HCT116 (cell line): ENCODE measurements around the gene VTI1A. TPM values are rescaled to one million over a fixed set of nuclear protein-coding genes. Genes with fewer than 3 reads are reported as not detected.

Source experiments
- ATAC-seq: fragments of 200-7000 bp; cut with Tn5 transposase; 2 replicates; pipeline ENCODE4 v1.9.1; 2020; ENCODE audit warnings: mild to moderate bottlenecking, moderate library complexity
- BruUV-seq: library from RNA; stranded (reverse); fragments of 400-500 nt; replicated peaks from 2 replicates; lab custom pipeline; 2021; lab: Mats Ljungman, UMichigan
- CTCF ChIA-PET: fragments of 300-600 bp; sonication (Branson Sonifier 250); formaldehyde crosslinking; loops from one replicate; lab custom pipeline; 2021; ENCODE audit warnings: antibody characterized with exemption; lab: Charles Lee
- POLR2A ChIA-PET: fragments of 300-600, 350-600 bp; sonication (Branson Sonifier 250); formaldehyde crosslinking; loops from one replicate; lab custom pipeline; 2021; ENCODE audit warnings: antibody characterized with exemption; lab: Charles Lee
- RAD21 ChIA-PET, 2 experiments: fragments of 300-600 bp; sonication (Branson Sonifier 250); formaldehyde crosslinking; loops; one replicate each; lab custom pipeline; 2023; ENCODE audit warnings: low total read pairs in 2 of 2; ENCODE audit not compliant: uncharacterized antibody in 2 of 2, unreplicated experiment in 2 of 2, low non-redundant PET in 1 of 2; lab: Charles Lee
- DNase-seq: peaks from one replicate; pipeline ENCODE4 v3.0.0-alpha.2; 2010; ENCODE audit warnings: low read depth, low spot score
- H2AFZ ChIP-seq: fragments of 200-600 bp; shearing (Covaris generic), sonication (generic); 2 replicates; pipeline ENCODE4 v1.6.1; 2017; ENCODE audit warnings: low read depth, mixed run types, mixed read lengths, antibody characterized with exemption, low read length; ENCODE audit not compliant: poor library complexity, severe bottlenecking
- H3K27ac ChIP-seq: 2 replicates; pipeline ENCODE4 v1.5.1; 2012; ENCODE audit warnings: low read depth, low read length
- H3K27me3 ChIP-seq: fragments of 200-600 bp; sonication (generic); 2 replicates; pipeline ENCODE4 v1.6.1; 2016; ENCODE audit warnings: mixed run types, low read length, mixed read lengths; ENCODE audit not compliant: insufficient read depth
- H3K36me3 ChIP-seq, 2 experiments: fragments of 200-500 bp in 1 of 2; fragments of 200-600 bp in 1 of 2; sonication (Bioruptor generic) in 1 of 2; sonication (generic) in 1 of 2; 2 replicates each; pipeline versions ENCODE4 v1.5.1 to v1.6.1; 2014 to 2016; ENCODE audit warnings: low read length in 2 of 2, inconsistent platforms in 1 of 2, mixed read lengths in 1 of 2, mixed run types in 1 of 2; ENCODE audit not compliant: insufficient read depth in 2 of 2, control insufficient read depth in 1 of 2
- H3K4me1 ChIP-seq, 2 experiments: fragments of 200-600 bp in 1 of 2; sonication (generic) in 1 of 2; 2 replicates each; pipeline versions ENCODE4 v1.5.1 to v1.6.1; 2012 to 2017; ENCODE audit warnings: low read length in 2 of 2, inconsistent platforms in 1 of 2, mild to moderate bottlenecking in 1 of 2, mixed read lengths in 1 of 2, mixed run types in 1 of 2, moderate library complexity in 1 of 2; ENCODE audit not compliant: insufficient read depth in 2 of 2, control insufficient read depth in 1 of 2
- H3K4me2 ChIP-seq: fragments of 200-600 bp; sonication (generic); 2 replicates; pipeline ENCODE4 v1.6.1; 2017; ENCODE audit warnings: mixed run types, low read length, mixed read lengths
- H3K4me3 ChIP-seq, 2 experiments: fragments of 200-600 bp in 1 of 2; sonication (generic) in 1 of 2; replicated peaks in 1 of 2; 2 replicates each; pipeline ENCODE4 v1.5.1; 2011 to 2016; ENCODE audit warnings: low read length in 2 of 2, control low read depth in 1 of 2, low read depth in 1 of 2, mild to moderate bottlenecking in 1 of 2, mixed read lengths in 1 of 2, mixed run types in 1 of 2
- H3K79me2 ChIP-seq: fragments of 200-600 bp; sonication (generic); 2 replicates; pipeline ENCODE4 v1.6.1; 2017; ENCODE audit warnings: mild to moderate bottlenecking, mixed run types, low read length, moderate library complexity, mixed read lengths; ENCODE audit not compliant: insufficient read depth
- H3K9ac ChIP-seq: fragments of 200-600 bp; sonication (generic); 2 replicates; pipeline ENCODE4 v1.6.1; 2016; ENCODE audit warnings: low read length, mixed read lengths
- H3K9me2 ChIP-seq: fragments of 200-600 bp; sonication (generic), shearing (Covaris generic); 2 replicates; pipeline ENCODE4 v1.6.1; 2017; ENCODE audit warnings: mixed run types, mild to moderate bottlenecking, moderate library complexity; ENCODE audit not compliant: insufficient read depth
- H3K9me3 ChIP-seq, 2 experiments: fragments of 200-500 bp in 1 of 2; fragments of 200-600 bp in 1 of 2; sonication (Bioruptor generic) in 1 of 2; sonication (generic) in 1 of 2; 2 replicates each; pipeline ENCODE4 v1.6.1; 2014 to 2017; ENCODE audit warnings: low read length in 2 of 2, mixed read lengths in 2 of 2, inconsistent platforms in 1 of 2, low read depth in 1 of 2, mild to moderate bottlenecking in 1 of 2, mixed run types in 1 of 2, moderate library complexity in 1 of 2; ENCODE audit not compliant: control insufficient read depth in 1 of 2, insufficient read depth in 1 of 2
- H4K20me1 ChIP-seq: fragments of 200-600 bp; sonication (generic), shearing (Covaris generic); 2 replicates; pipeline ENCODE4 v1.6.1; 2017; ENCODE audit warnings: mixed run types, mild to moderate bottlenecking, moderate library complexity; ENCODE audit not compliant: insufficient read depth
- CBX3 ChIP-seq: IDR thresholded peaks from 2 replicates; pipeline ENCODE4 v1.6.1; 2012; ENCODE audit warnings: low read depth
- EGR1 ChIP-seq: IDR thresholded peaks from 2 replicates; pipeline ENCODE4 v1.6.1; 2012; ENCODE audit warnings: low read depth
- FOSL1 ChIP-seq: IDR thresholded peaks from 2 replicates; pipeline ENCODE4 v1.6.1; 2012; ENCODE audit warnings: low read depth
- POLR2AphosphoS5 ChIP-seq: IDR thresholded peaks from 2 replicates; pipeline ENCODE4 v1.6.1; 2011; ENCODE audit warnings: mild to moderate bottlenecking, low read depth, low read length, moderate library complexity
- SIN3A ChIP-seq: IDR thresholded peaks from 2 replicates; pipeline ENCODE4 v1.6.1; 2012; ENCODE audit warnings: low read depth
- ZNF274 ChIP-seq: fragments of 200-500 bp; sonication (Bioruptor generic); IDR thresholded peaks from 2 replicates; pipeline ENCODE4 v1.6.1; 2014; ENCODE audit warnings: mild to moderate bottlenecking, low read depth, low read length, inconsistent platforms
- intact Hi-C: fragments of 100-400 bp; cut with micrococcal nuclease; formaldehyde crosslinking; loops from 2 replicates; pipeline ENCODE4 v1.10.0; 2022
- total RNA-seq: library from RNA; stranded (reverse); gene quantifications from one replicate; pipeline ENCODE4 v1.2.1, GENCODE V29; 2021; ENCODE audit not compliant: unreplicated experiment
- TF ChIP-seq, protein P1 (sequence below): IDR thresholded peaks from 2 replicates; pipeline ENCODE4 v1.6.1; 2012
- TF ChIP-seq, protein P2 (sequence below): IDR thresholded peaks from 2 replicates; pipeline ENCODE4 v1.6.1; 2012
- TF ChIP-seq, protein P3 (sequence below): IDR thresholded peaks from 2 replicates; pipeline ENCODE4 v1.6.1; 2011; ENCODE audit warnings: mild to moderate bottlenecking, low read length, moderate library complexity; ENCODE audit not compliant: insufficient replicate concordance; ENCODE audit errors: extremely low read depth
- TF ChIP-seq, protein P4 (sequence below), 3 experiments: fragments of 200-600 bp in 1 of 3; sonication (generic) in 1 of 3; IDR thresholded peaks in 2 of 3; conservative IDR thresholded peaks in 1 of 3; 2 replicates each; pipeline ENCODE4 v1.5.1; 2012 to 2017; ENCODE audit warnings: low read depth in 2 of 3, low read length in 2 of 3, antibody characterized with exemption in 1 of 3, borderline replicate concordance in 1 of 3, control low read depth in 1 of 3, mild to moderate bottlenecking in 1 of 3, mixed read lengths in 1 of 3, mixed run types in 1 of 3, moderate library complexity in 1 of 3; ENCODE audit not compliant: insufficient read depth in 1 of 3

VTI1A gene
- total RNA-seq, 1 experiment from 2014 or later = 80.7 TPM

DNA sequence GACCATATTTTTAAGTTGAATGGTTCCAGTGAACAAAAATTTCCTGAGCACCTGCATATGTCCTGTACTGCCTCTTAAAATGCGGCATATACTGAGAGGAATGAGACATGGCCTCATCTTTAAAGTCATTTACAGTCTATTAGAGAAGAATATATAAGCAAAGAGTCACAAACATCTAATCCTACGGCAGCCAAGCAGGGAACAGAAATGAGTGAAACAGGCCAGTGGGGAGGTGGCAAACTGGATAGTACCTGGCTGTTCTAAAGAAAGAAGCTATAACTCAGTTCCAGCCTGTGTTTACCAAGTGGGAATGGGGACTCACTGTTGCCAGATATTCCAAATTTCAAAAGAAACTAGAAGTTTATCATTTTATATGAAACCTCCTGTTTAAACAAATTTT is 211.4 kb downstream of the VTI1A start:
- H3K4me1 ChIP-seq = peaks cover 56 to 74% of the 10 kb centered on the region in 2 experiments
- peak overlapping the region; percentile 63 for H3K27ac ChIP-seq
- H3K27me3 ChIP-seq = no peaks in the 10 kb centered on the region
- RAD21 ChIA-PET = no interaction called here
- intact Hi-C loops = no loop called here
- CTCF ChIA-PET = interaction anchor here (0.9 to 1.3 kb wide), 2 partner anchors 10 to 186 kb away, joined by 3 to 5 read pairs; no protein-coding TSS in a partner anchor
- no peak for TF ChIP-seq ZNF274
- TF ChIP-seq EGR1 = 0 out of 2 replicates have a peak, but pooled peaks have one; percentile 17
- 0 out of 2 replicates have a peak, but pooled peaks have one; percentile 35 for TF ChIP-seq SIN3A
- 0 out of 2 replicates have a peak, but pooled peaks have one; percentile 9 for TF ChIP-seq CBX3
- no peak for TF ChIP-seq FOSL1
- TF ChIP-seq, protein P1, sequence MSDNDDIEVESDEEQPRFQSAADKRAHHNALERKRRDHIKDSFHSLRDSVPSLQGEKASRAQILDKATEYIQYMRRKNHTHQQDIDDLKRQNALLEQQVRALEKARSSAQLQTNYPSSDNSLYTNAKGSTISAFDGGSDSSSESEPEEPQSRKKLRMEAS = peak; percentile 9; the same call in 1 of the 2 replicates
- TF ChIP-seq, protein P2, sequence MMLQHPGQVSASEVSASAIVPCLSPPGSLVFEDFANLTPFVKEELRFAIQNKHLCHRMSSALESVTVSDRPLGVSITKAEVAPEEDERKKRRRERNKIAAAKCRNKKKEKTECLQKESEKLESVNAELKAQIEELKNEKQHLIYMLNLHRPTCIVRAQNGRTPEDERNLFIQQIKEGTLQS = no peak
- TF ChIP-seq, protein P3, sequence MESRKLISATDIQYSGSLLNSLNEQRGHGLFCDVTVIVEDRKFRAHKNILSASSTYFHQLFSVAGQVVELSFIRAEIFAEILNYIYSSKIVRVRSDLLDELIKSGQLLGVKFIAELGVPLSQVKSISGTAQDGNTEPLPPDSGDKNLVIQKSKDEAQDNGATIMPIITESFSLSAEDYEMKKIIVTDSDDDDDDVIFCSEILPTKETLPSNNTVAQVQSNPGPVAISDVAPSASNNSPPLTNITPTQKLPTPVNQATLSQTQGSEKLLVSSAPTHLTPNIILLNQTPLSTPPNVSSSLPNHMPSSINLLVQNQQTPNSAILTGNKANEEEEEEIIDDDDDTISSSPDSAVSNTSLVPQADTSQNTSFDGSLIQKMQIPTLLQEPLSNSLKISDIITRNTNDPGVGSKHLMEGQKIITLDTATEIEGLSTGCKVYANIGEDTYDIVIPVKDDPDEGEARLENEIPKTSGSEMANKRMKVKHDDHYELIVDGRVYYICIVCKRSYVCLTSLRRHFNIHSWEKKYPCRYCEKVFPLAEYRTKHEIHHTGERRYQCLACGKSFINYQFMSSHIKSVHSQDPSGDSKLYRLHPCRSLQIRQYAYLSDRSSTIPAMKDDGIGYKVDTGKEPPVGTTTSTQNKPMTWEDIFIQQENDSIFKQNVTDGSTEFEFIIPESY = no peak
- no peak for TF ChIP-seq POLR2AphosphoS5
- TF ChIP-seq, protein P4, sequence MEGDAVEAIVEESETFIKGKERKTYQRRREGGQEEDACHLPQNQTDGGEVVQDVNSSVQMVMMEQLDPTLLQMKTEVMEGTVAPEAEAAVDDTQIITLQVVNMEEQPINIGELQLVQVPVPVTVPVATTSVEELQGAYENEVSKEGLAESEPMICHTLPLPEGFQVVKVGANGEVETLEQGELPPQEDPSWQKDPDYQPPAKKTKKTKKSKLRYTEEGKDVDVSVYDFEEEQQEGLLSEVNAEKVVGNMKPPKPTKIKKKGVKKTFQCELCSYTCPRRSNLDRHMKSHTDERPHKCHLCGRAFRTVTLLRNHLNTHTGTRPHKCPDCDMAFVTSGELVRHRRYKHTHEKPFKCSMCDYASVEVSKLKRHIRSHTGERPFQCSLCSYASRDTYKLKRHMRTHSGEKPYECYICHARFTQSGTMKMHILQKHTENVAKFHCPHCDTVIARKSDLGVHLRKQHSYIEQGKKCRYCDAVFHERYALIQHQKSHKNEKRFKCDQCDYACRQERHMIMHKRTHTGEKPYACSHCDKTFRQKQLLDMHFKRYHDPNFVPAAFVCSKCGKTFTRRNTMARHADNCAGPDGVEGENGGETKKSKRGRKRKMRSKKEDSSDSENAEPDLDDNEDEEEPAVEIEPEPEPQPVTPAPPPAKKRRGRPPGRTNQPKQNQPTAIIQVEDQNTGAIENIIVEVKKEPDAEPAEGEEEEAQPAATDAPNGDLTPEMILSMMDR (IDR thresholded peaks at IDR 0.05 in 2 of 3, conservative IDR thresholded peaks at IDR 0.05 in 1 of 3; ENCODE audit: borderline replicate concordance in 1 of 3, insufficient read depth in 1 of 3, low read depth in 2 of 3, low read length in 2 of 3) = no peak
- no peaks in the 10 kb centered on the region for H3K9me2 ChIP-seq
- BruUV-seq = no TSS peak
- POLR2A ChIA-PET = interaction anchor here (1.0 kb wide), 1 partner anchor 8 kb away, joined by 3 read pairs; no protein-coding TSS in a partner anchor
- peak overlapping the region; percentile 13 for H3K9ac ChIP-seq
- peak overlapping the region in 1 of 2 experiments; percentile 1; a peak in 1 of 4 replicates for H3K4me3 ChIP-seq
- H3K4me2 ChIP-seq = peak overlapping the region; percentile 56
- H4K20me1 ChIP-seq = no peaks in the 10 kb centered on the region
- H3K9me3 ChIP-seq = no peaks in the 10 kb centered on the region
- no peak for DNase-seq
- peaks cover 32% of the 10 kb centered on the region; the same call in 1 of the 2 replicates for H3K79me2 ChIP-seq
- H2AFZ ChIP-seq = no peak overlapping the region
- H3K36me3 ChIP-seq = 0 out of 4 replicates have a peak, but pooled peaks cover 0 to 4% of the 10 kb centered on the region in 2 experiments
- peak; percentile 46 for ATAC-seq
